BJ (cell line): ENCODE data around the gene DIP2C. TPM values are rescaled to one million over a fixed set of nuclear protein-coding genes. Genes with fewer than 3 reads are reported as not detected.

Experiments
- CTCF ChIA-PET: fragments of 350-600 bp; formaldehyde crosslinking; extraction: SDS; loops from one replicate; lab custom pipeline; 2021; ENCODE audit warnings: antibody characterized with exemption, inconsistent platforms; lab: Yijun Ruan, JAX
- POLR2A ChIA-PET: fragments of 300-600 bp; sonication (Branson Sonifier 250); formaldehyde crosslinking; extraction: SDS; loops from one replicate; lab custom pipeline; 2021; ENCODE audit warnings: antibody characterized with exemption; lab: Charles Lee
- DNase-seq: peaks from one replicate; pipeline ENCODE4 v3.0.0-alpha.2; 2011; ENCODE audit warnings: low read depth
- H3K27me3 ChIP-seq: 2 replicates; pipeline ENCODE4 v1.6.0; 2011; ENCODE audit warnings: low read length; ENCODE audit not compliant: control insufficient read depth, insufficient read depth
- H3K36me3 ChIP-seq: 2 replicates; pipeline ENCODE4 v1.5.1; 2011; ENCODE audit warnings: low read length; ENCODE audit not compliant: control insufficient read depth, insufficient read depth
- H3K4me3 ChIP-seq: 2 replicates; pipeline ENCODE4 v1.5.1; 2011; ENCODE audit warnings: low read depth, mild to moderate bottlenecking, control low read depth, low read length
- CTCF ChIP-seq: IDR thresholded peaks from 2 replicates; pipeline ENCODE4 v1.5.1; 2011; ENCODE audit warnings: low read depth, mild to moderate bottlenecking, control low read depth, inconsistent platforms, low read length, moderate library complexity; ENCODE audit not compliant: insufficient read depth
- polyA plus RNA-seq: library from polyadenylated mRNA; depleted of rRNA; stranded (reverse); fragments of >200 nt; gene quantifications from 2 replicates; pipeline ENCODE4 v1.2.3, GENCODE V29; 2011

DIP2C gene
- polyA plus RNA-seq, 1 experiment, result 9.3 TPM

- H3K27me3 ChIP-seq, result no peaks in the 10 kb centered on the region
- H3K4me3 ChIP-seq, result no peak overlapping the region
- ChIA-PET CTCF (no interaction called here), POLR2A (interaction anchor here (0.6 kb wide), 1 partner anchor 9 kb away, joined by 3 read pairs; no protein-coding TSS in a partner anchor)
- peaks cover 6% of the 10 kb centered on the region for H3K36me3 ChIP-seq
- TF ChIP-seq CTCF, result no peak
- DNase-seq, result no peak
Measured at GRCh38 chr10:317271-317769, 372.1 kb downstream of the DIP2C start.

- DNase-seq, result no peak
- TF ChIP-seq CTCF, result no peak
- Histone ChIP-seq H3K4me3 (no peak overlapping the region), H3K36me3 (peaks cover 6% of the 10 kb centered on the region), H3K27me3 (no peaks in the 10 kb centered on the region)
- POLR2A ChIA-PET, result no interaction called here
- CTCF ChIA-PET, result interaction anchor here (1.1 kb wide), 1 partner anchor 12 kb away, joined by 3 read pairs; no protein-coding TSS in a partner anchor
Measured at GRCh38 chr10:316390-316789, 373.1 kb downstream of the DIP2C start.

GRCh38 chr10:314871-315270 lies 374.6 kb downstream of the DIP2C start:
- H3K4me3 ChIP-seq, result no peak overlapping the region
- ChIA-PET CTCF (no interaction called here), POLR2A (no interaction called here)
- no peak for DNase-seq
- no peak for TF ChIP-seq CTCF
- H3K36me3 ChIP-seq, result peaks cover 6% of the 10 kb centered on the region
- H3K27me3 ChIP-seq, result no peaks in the 10 kb centered on the region

- Histone ChIP-seq H3K4me3 (no peak overlapping the region), H3K36me3 (peaks cover 6% of the 10 kb centered on the region), H3K27me3 (no peaks in the 10 kb centered on the region)
- CTCF ChIA-PET, result no interaction called here
- DNase-seq, result no peak
- TF ChIP-seq CTCF, result no peak
- POLR2A ChIA-PET, result no interaction called here
Measured at GRCh38 chr10:314381-314780, 375.1 kb downstream of the DIP2C start.

- Histone ChIP-seq H3K27me3 (no peaks in the 10 kb centered on the region), H3K36me3 (peaks cover 7% of the 10 kb centered on the region), H3K4me3 (no peak overlapping the region)
- ChIA-PET POLR2A (no interaction called here), CTCF (no interaction called here)
- no peak for TF ChIP-seq CTCF
- no peak for DNase-seq
Measured at GRCh38 chr10:311901-312665, 377.4 kb downstream of the DIP2C start.
